HEK293 (cell line): Measurements from ENCODE around the gene SLFN5.

ENCODE experiments used
- HOXA7 ChIP-seq: sonication (generic); formaldehyde crosslinking; IDR thresholded peaks from 2 replicates; pipeline ENCODE4 v1.8.1; 2022; ENCODE audit warnings: missing genetic modification reagents, borderline replicate concordance
- ZBTB17 ChIP-seq: fragments of 450-650 bp; formaldehyde crosslinking; IDR thresholded peaks from 2 replicates; pipeline ENCODE4 v1.5.1; 2016; ENCODE audit warnings: missing biosample characterization, missing genetic modification characterization
- ZBTB21 ChIP-seq: fragments of 450-650 bp; formaldehyde crosslinking; IDR thresholded peaks from 2 replicates; pipeline ENCODE4 v1.5.1; 2017; ENCODE audit warnings: missing biosample characterization, missing genetic modification characterization
- ZBTB7A ChIP-seq: fragments of 450-650 bp; formaldehyde crosslinking; IDR thresholded peaks from 2 replicates; pipeline ENCODE4 v1.5.1; 2016; ENCODE audit warnings: low read depth, missing biosample characterization, missing genetic modification characterization
- ZNF202 ChIP-seq: fragments of 450-650 bp; formaldehyde crosslinking; IDR thresholded peaks from 2 replicates; pipeline ENCODE4 v1.5.1; 2016; ENCODE audit warnings: missing biosample characterization, missing genetic modification characterization, borderline replicate concordance
- ZNF24 ChIP-seq: fragments of 450-650 bp; formaldehyde crosslinking; IDR thresholded peaks from 2 replicates; pipeline ENCODE4 v1.5.1; 2016; ENCODE audit warnings: missing biosample characterization, missing genetic modification characterization
- ZNF398 ChIP-seq: fragments of 450-650 bp; formaldehyde crosslinking; IDR thresholded peaks from 2 replicates; pipeline ENCODE4 v1.5.1; 2017; ENCODE audit warnings: missing biosample characterization, missing genetic modification characterization
- ZNF488 ChIP-seq: fragments of 450-650 bp; formaldehyde crosslinking; IDR thresholded peaks from 2 replicates; pipeline ENCODE4 v1.5.1; 2016; ENCODE audit warnings: missing biosample characterization, missing genetic modification characterization
- ZNF518A ChIP-seq: fragments of 450-650 bp; formaldehyde crosslinking; conservative IDR thresholded peaks from 2 replicates; pipeline ENCODE4 v1.5.1; 2016; ENCODE audit warnings: low read depth, missing biosample characterization, missing genetic modification characterization
- ZNF660 ChIP-seq: fragments of 450-650 bp; IDR thresholded peaks from 2 replicates; pipeline ENCODE4 v1.5.1; 2018; ENCODE audit warnings: missing biosample characterization, mild to moderate bottlenecking, missing genetic modification characterization
- ZNF777 ChIP-seq: fragments of 450-650 bp; formaldehyde crosslinking; IDR thresholded peaks from 2 replicates; pipeline ENCODE4 v1.5.1; 2017; ENCODE audit warnings: missing biosample characterization, missing genetic modification characterization, borderline replicate concordance
- TF ChIP-seq, protein P1 (sequence below): fragments of 450-650 bp; formaldehyde crosslinking; IDR thresholded peaks from 2 replicates; pipeline ENCODE4 v1.5.1; 2016; ENCODE audit warnings: missing biosample characterization, missing genetic modification characterization
- TF ChIP-seq, protein P2 (sequence below): fragments of 450-650 bp; formaldehyde crosslinking; IDR thresholded peaks from 2 replicates; pipeline ENCODE4 v1.5.0; 2017; ENCODE audit warnings: missing biosample characterization, missing genetic modification characterization, borderline replicate concordance
- TF ChIP-seq, protein P3 (sequence below): fragments of 450-650 bp; formaldehyde crosslinking; IDR thresholded peaks from 2 replicates; pipeline ENCODE4 v1.5.1; 2016; ENCODE audit warnings: missing biosample characterization, missing genetic modification characterization
- TF ChIP-seq, protein P4 (sequence below): fragments of 450-650 bp; formaldehyde crosslinking; IDR thresholded peaks from 2 replicates; pipeline ENCODE4 v1.5.1; 2016; ENCODE audit warnings: missing biosample characterization, missing genetic modification characterization
- TF ChIP-seq, protein P5 (sequence below): fragments of 450-650 bp; formaldehyde crosslinking; IDR thresholded peaks from 2 replicates; pipeline ENCODE4 v1.5.1; 2016; ENCODE audit warnings: missing biosample characterization, missing genetic modification characterization

Gene SLFN5

GRCh38 chr17:35254107-35254773 lies 11.4 kb downstream of the SLFN5 start (continued):
- TF ChIP-seq, protein P1, sequence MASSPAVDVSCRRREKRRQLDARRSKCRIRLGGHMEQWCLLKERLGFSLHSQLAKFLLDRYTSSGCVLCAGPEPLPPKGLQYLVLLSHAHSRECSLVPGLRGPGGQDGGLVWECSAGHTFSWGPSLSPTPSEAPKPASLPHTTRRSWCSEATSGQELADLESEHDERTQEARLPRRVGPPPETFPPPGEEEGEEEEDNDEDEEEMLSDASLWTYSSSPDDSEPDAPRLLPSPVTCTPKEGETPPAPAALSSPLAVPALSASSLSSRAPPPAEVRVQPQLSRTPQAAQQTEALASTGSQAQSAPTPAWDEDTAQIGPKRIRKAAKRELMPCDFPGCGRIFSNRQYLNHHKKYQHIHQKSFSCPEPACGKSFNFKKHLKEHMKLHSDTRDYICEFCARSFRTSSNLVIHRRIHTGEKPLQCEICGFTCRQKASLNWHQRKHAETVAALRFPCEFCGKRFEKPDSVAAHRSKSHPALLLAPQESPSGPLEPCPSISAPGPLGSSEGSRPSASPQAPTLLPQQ (tag by site-specific recombination) = 0 out of 2 replicates have a peak, but pooled peaks have one; percentile 35
- TF ChIP-seq ZNF660 (tag by site-specific recombination) (peak; percentile 88), HOXA7 (CRISPR knock-in tag) (no peak), ZNF202 (tag by site-specific recombination) (no peak), ZNF488 (tag by site-specific recombination) (no peak), ZBTB21 (peak; percentile 83), ZNF518A (tag by site-specific recombination) (no peak), ZBTB17 (tag by site-specific recombination) (peak; percentile 89), ZNF398 (tag by site-specific recombination) (0 out of 2 replicates have a peak, but pooled peaks have one; percentile 5), ZBTB7A (no peak), ZNF777 (tag by site-specific recombination) (no peak), ZNF24 (tag by site-specific recombination) (peak; percentile 46; the same call in 1 of the 2 replicates)
- TF ChIP-seq, protein P2, sequence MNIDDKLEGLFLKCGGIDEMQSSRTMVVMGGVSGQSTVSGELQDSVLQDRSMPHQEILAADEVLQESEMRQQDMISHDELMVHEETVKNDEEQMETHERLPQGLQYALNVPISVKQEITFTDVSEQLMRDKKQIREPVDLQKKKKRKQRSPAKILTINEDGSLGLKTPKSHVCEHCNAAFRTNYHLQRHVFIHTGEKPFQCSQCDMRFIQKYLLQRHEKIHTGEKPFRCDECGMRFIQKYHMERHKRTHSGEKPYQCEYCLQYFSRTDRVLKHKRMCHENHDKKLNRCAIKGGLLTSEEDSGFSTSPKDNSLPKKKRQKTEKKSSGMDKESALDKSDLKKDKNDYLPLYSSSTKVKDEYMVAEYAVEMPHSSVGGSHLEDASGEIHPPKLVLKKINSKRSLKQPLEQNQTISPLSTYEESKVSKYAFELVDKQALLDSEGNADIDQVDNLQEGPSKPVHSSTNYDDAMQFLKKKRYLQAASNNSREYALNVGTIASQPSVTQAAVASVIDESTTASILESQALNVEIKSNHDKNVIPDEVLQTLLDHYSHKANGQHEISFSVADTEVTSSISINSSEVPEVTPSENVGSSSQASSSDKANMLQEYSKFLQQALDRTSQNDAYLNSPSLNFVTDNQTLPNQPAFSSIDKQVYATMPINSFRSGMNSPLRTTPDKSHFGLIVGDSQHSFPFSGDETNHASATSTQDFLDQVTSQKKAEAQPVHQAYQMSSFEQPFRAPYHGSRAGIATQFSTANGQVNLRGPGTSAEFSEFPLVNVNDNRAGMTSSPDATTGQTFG (tag by site-specific recombination) = no peak
- TF ChIP-seq, protein P3, sequence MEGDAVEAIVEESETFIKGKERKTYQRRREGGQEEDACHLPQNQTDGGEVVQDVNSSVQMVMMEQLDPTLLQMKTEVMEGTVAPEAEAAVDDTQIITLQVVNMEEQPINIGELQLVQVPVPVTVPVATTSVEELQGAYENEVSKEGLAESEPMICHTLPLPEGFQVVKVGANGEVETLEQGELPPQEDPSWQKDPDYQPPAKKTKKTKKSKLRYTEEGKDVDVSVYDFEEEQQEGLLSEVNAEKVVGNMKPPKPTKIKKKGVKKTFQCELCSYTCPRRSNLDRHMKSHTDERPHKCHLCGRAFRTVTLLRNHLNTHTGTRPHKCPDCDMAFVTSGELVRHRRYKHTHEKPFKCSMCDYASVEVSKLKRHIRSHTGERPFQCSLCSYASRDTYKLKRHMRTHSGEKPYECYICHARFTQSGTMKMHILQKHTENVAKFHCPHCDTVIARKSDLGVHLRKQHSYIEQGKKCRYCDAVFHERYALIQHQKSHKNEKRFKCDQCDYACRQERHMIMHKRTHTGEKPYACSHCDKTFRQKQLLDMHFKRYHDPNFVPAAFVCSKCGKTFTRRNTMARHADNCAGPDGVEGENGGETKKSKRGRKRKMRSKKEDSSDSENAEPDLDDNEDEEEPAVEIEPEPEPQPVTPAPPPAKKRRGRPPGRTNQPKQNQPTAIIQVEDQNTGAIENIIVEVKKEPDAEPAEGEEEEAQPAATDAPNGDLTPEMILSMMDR (tag by site-specific recombination) = no peak
- TF ChIP-seq, protein P4, sequence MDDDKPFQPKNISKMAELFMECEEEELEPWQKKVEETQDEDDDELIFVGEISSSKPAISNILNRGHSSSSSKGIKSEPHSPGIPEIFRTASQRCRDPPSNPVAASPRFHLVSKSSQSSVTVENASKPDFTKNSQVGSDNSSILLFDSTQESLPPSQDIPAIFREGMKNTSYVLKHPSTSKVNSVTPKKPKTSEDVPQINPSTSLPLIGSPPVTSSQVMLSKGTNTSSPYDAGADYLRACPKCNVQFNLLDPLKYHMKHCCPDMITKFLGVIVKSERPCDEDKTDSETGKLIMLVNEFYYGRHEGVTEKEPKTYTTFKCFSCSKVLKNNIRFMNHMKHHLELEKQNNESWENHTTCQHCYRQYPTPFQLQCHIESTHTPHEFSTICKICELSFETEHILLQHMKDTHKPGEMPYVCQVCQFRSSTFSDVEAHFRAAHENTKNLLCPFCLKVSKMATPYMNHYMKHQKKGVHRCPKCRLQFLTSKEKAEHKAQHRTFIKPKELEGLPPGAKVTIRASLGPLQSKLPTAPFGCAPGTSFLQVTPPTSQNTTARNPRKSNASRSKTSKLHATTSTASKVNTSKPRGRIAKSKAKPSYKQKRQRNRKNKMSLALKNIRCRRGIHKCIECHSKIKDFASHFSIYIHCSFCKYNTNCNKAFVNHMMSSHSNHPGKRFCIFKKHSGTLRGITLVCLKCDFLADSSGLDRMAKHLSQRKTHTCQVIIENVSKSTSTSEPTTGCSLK = no peak
- TF ChIP-seq, protein P5, sequence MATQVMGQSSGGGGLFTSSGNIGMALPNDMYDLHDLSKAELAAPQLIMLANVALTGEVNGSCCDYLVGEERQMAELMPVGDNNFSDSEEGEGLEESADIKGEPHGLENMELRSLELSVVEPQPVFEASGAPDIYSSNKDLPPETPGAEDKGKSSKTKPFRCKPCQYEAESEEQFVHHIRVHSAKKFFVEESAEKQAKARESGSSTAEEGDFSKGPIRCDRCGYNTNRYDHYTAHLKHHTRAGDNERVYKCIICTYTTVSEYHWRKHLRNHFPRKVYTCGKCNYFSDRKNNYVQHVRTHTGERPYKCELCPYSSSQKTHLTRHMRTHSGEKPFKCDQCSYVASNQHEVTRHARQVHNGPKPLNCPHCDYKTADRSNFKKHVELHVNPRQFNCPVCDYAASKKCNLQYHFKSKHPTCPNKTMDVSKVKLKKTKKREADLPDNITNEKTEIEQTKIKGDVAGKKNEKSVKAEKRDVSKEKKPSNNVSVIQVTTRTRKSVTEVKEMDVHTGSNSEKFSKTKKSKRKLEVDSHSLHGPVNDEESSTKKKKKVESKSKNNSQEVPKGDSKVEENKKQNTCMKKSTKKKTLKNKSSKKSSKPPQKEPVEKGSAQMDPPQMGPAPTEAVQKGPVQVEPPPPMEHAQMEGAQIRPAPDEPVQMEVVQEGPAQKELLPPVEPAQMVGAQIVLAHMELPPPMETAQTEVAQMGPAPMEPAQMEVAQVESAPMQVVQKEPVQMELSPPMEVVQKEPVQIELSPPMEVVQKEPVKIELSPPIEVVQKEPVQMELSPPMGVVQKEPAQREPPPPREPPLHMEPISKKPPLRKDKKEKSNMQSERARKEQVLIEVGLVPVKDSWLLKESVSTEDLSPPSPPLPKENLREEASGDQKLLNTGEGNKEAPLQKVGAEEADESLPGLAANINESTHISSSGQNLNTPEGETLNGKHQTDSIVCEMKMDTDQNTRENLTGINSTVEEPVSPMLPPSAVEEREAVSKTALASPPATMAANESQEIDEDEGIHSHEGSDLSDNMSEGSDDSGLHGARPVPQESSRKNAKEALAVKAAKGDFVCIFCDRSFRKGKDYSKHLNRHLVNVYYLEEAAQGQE = 0 out of 2 replicates have a peak, but pooled peaks have one; percentile 20
